GM18858 (cell line): ENCODE results near the gene RHOJ.
A peak's percentile ranks its signal among the peaks of the same experiment; 100 is the strongest.
"Not testable (repeated sequence)": the region's sequence is repeated elsewhere in the genome, so short reads cannot be mapped to it uniquely, and the experiment has no call there.

Source experiments
- ATAC-seq: cut with Tn5 transposase; IDR thresholded peaks from one replicate; pipeline ENCODE4 v1.9.1; 2021; ENCODE audit not compliant: unreplicated experiment

Gene RHOJ

GRCh38 chr14:63266106-63266505 is 61.9 kb downstream of the RHOJ start:
- no peak for ATAC-seq

GRCh38 chr14:63267171-63267570 is 62.9 kb downstream of the RHOJ start:
- ATAC-seq: no peak

GRCh38 chr14:63268771-63269170 is 64.5 kb downstream of the RHOJ start:
- ATAC-seq: no peak

GRCh38 chr14:63269561-63270225 is 65.5 kb downstream of the RHOJ start:
- ATAC-seq: no peak

GRCh38 chr14:63273129-63273528 is 68.9 kb downstream of the RHOJ start:
- ATAC-seq: no peak

GRCh38 chr14:63273717-63274655 is 69.7 kb downstream of the RHOJ start:
- ATAC-seq: no peak

GRCh38 chr14:63275611-63276010 is 71.4 kb downstream of the RHOJ start:
- ATAC-seq: no peak

- no peak for ATAC-seq
Observed at GRCh38 chr14:63276016-63276415, 71.8 kb downstream of the RHOJ start.

GRCh38 chr14:63276492-63277342 is 72.5 kb downstream of the RHOJ start:
- peak; percentile 75 for ATAC-seq

- no peak for ATAC-seq
Observed at GRCh38 chr14:63277591-63278183, 73.4 kb downstream of the RHOJ start.

- not testable (repeated sequence) for ATAC-seq
Observed at GRCh38 chr14:63279933-63280332, 75.7 kb downstream of the RHOJ start.

- ATAC-seq: no peak
Observed at GRCh38 chr14:63282997-63283883, 79.0 kb downstream of the RHOJ start.

- ATAC-seq: no peak
Observed at GRCh38 chr14:63283884-63284248, 79.6 kb downstream of the RHOJ start.

GRCh38 chr14:63286071-63286470 is 81.8 kb downstream of the RHOJ start:
- no peak for ATAC-seq

- ATAC-seq: no peak
Observed at GRCh38 chr14:63287666-63288483, 83.6 kb downstream of the RHOJ start.

- peak; percentile 42 for ATAC-seq
Observed at GRCh38 chr14:63288853-63289252, 84.6 kb downstream of the RHOJ start.

GRCh38 chr14:63290741-63291430 is 86.6 kb downstream of the RHOJ start:
- ATAC-seq: no peak

GRCh38 chr14:63292805-63293204 is 88.6 kb downstream of the RHOJ start:
- ATAC-seq: no peak
